ENCODE data around the gene PTPRB.

- TF ChIP-seq CTCF (IDR thresholded peaks at IDR 0.05) (no peak), POLR2AphosphoS5 (IDR thresholded peaks at IDR 0.05) (no peak), EP300 (IDR thresholded peaks at IDR 0.05) (no peak)
These were observed 54.0 kb downstream of the PTPRB start for GRCh38 chr12:70583251-70583650.
